Tongue (tissue), 2 donors: ENCODE results near the gene FEV. TPM values are rescaled to one million over a fixed set of nuclear protein-coding genes. Genes with fewer than 3 reads are reported as not detected.

ENCODE experiments used
- small RNA-seq: library from RNA; depleted of rRNA; stranded (forward); fragments of <200 nt; gene quantifications from one replicate; pipeline ENCODE3, GENCODE V24; 2014; ENCODE audit warnings: low replicate concordance
- total RNA-seq: library from RNA; depleted of rRNA; stranded (reverse); fragments of >200 nt; gene quantifications from one replicate; pipeline ENCODE4 v1.2.3, GENCODE V29; 2014

The FEV gene
- total RNA-seq, 1 donor from 2014 or later: not detected

Small RNA genes within 50 kb of the gene (small RNA-seq; reads per million reads assigned to genes)
- gene MIR375: 284 reads per million, percentile 98 among the genes with 10 or more reads in this experiment

Other genes starting within 250 kb of the FEV start
- 19.8 TPM for gene CYP27A1, start 203.0 kb downstream of the FEV start, total RNA-seq
- 19.7 TPM for gene PRKAG3, start 153.4 kb downstream of the FEV start, total RNA-seq
- 1.9 TPM for gene WNT6, start 125.4 kb downstream of the FEV start, total RNA-seq
- gene WNT10A, start 104.3 kb downstream of the FEV start, total RNA-seq: 5.7 TPM
- not detected for gene CDK5R2, start 25.5 kb downstream of the FEV start, total RNA-seq
- not detected for gene CRYBA2, start 8.2 kb upstream of the FEV start, total RNA-seq
- not detected for gene CFAP65, start 56.3 kb upstream of the FEV start, total RNA-seq
- gene IHH, start 75.7 kb upstream of the FEV start, total RNA-seq: not detected
- 12.8 TPM for gene NHEJ1, start 175.6 kb upstream of the FEV start, total RNA-seq
- gene SLC23A3, start 184.8 kb upstream of the FEV start, total RNA-seq: 0.92 TPM
- gene CNPPD1, start 191.7 kb upstream of the FEV start, total RNA-seq: 23.9 TPM
- gene RETREG2, start 193.1 kb upstream of the FEV start, total RNA-seq: 35.0 TPM
- gene ZFAND2B, start 221.6 kb upstream of the FEV start, total RNA-seq: 24.4 TPM
- 35.3 TPM for gene ABCB6, start 233.8 kb upstream of the FEV start, total RNA-seq
- 51.9 TPM for gene ATG9A, start 244.5 kb upstream of the FEV start, total RNA-seq
- 41.0 TPM for gene ANKZF1, start 244.6 kb upstream of the FEV start, total RNA-seq